Uterus (tissue), 2 donors: ENCODE data around the gene PRRT1.

Experiments used
- CTCF ChIP-seq, 4 experiments: fragments of 200-600 bp in 2 of 4; fragments of 450-650 bp in 2 of 4; sonication (generic) in 2 of 4; IDR thresholded peaks; one replicate each; pipeline ENCODE4 v1.5.1; 2016 to 2019; ENCODE audit warnings: antibody characterized with exemption in 4 of 4, mild to moderate bottlenecking in 2 of 4, moderate library complexity in 1 of 4
- POLR2A ChIP-seq, 2 donors: fragments of 450-650 bp; IDR thresholded peaks; one replicate each; pipeline ENCODE4 v1.6.1; 2016; ENCODE audit warnings: antibody characterized with exemption in 2 of 2, mild to moderate bottlenecking in 1 of 2, moderate library complexity in 1 of 2

GRCh38 chr6:32176476-32177182 is 24.9 kb upstream of the PRRT1 start:
- TF ChIP-seq CTCF (IDR thresholded peaks at IDR 0.05): no peak
- TF ChIP-seq POLR2A (IDR thresholded peaks at IDR 0.05): no peak
